ENCODE measurements around the gene CGB2.
A peak's percentile ranks its signal among the peaks of the same experiment; 100 is the strongest.
"Not testable (repeated sequence)": the region's sequence is repeated elsewhere in the genome, so short reads cannot be mapped to it uniquely, and the experiment has no call there.

CGB2 gene

DNA sequence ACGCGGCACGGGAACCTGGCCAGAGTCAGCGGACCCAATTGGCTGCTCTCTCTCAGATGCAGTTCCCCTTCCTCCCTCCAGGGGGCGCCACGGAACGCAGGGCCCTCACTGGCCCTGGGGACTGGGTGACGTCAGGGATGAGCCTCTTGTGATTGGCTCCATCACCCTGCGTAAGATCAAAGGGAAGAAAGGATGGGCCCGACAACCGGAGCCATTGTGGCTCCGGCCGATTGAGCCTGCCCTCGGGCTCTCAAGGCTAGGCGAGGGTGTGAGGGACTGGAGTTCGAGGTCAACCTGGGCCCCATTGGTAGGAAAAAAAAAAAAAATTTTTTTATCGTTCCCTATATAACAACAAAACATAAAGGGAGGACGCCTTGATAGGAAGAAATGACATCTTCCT lies 5.1 kb downstream of the CGB2 start, which contains the start of gene CGB1:
Gene CGB1 (minus strand): TSS at position 81 of the 400 bp plus-strand sequence. CDS start 184 bp downstream, outside the sequence.
- not testable (repeated sequence) for H3K14ac ChIP-seq (ENCODE audit: low read length in 2 of 2); H3K79me1 ChIP-seq (replicated peaks; ENCODE audit: low read length, poor library complexity, severe bottlenecking)

DNA sequence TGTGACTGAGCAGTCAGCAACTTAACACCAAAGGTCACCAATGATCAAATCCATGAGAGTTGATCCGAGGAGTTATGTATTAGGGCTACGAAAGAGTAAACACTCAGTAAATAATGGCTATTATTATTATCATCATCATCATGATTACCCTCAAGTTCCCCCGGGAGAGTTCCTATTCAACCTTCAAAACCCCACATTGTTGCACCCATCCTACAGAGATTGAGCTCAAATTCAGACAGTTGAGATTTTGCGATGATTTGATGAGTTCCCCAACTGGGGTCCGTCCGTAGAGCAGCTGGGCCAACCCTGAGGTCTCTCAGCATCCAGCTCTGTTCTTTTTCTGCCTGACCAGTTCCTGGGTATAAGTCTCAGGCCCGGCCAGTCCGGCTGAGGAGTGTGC lies 6.4 kb downstream of the CGB2 start:
- WGBS: 99% methylated on average over 4 of the region's 8 CpGs
- not testable (repeated sequence) for H3K4me2 ChIP-seq (ENCODE audit: low read length, poor library complexity, severe bottlenecking); H3K4ac ChIP-seq (ENCODE audit: low read depth in 1 of 2, low read length in 2 of 2); H2BK120ac ChIP-seq (ENCODE audit: low read depth, low read length); H3K4me3 ChIP-seq (ENCODE audit: insufficient read depth in 1 of 2, low read depth in 1 of 2, low read length in 2 of 2); H3K27me3 ChIP-seq (ENCODE audit: control insufficient read depth in 1 of 2, insufficient read depth in 1 of 2, low read length in 2 of 2); DNase-seq; H3K9me3 ChIP-seq (ENCODE audit: control insufficient read depth, low read length); H3K79me1 ChIP-seq (replicated peaks; ENCODE audit: low read length, poor library complexity, severe bottlenecking); H2BK12ac ChIP-seq (ENCODE audit: low read length in 2 of 2); H3K27ac ChIP-seq (ENCODE audit: low read length, poor library complexity, severe bottlenecking); H4K8ac ChIP-seq (ENCODE audit: low read length); H2BK5ac ChIP-seq (ENCODE audit: low read depth, low read length, poor library complexity, severe bottlenecking); H3K23ac ChIP-seq (ENCODE audit: low read length in 2 of 2); H3K9ac ChIP-seq (ENCODE audit: low read length); H2AFZ ChIP-seq (ENCODE audit: low read depth, low read length); H4K91ac ChIP-seq (ENCODE audit: low read length); H2BK15ac ChIP-seq (ENCODE audit: low read depth, poor library complexity, severe bottlenecking); H3K14ac ChIP-seq (ENCODE audit: low read length in 2 of 2); H3K36me3 ChIP-seq (ENCODE audit: control insufficient read depth in 1 of 2, insufficient read depth in 2 of 2, low read depth in 1 of 2, low read length in 2 of 2); H3K18ac ChIP-seq (ENCODE audit: low read depth in 1 of 2, low read length in 2 of 2); H2AK5ac ChIP-seq (ENCODE audit: low read length, severe bottlenecking)
- peaks cover 11% of the 10 kb centered on the region for H3K4me1 ChIP-seq (ENCODE audit: control insufficient read depth, insufficient read depth, low read depth, low read length)

More for the DNA sequence above, 5.1 kb downstream of the CGB2 start, which contains the start of gene CGB1:
- not testable (repeated sequence) for H4K91ac ChIP-seq (ENCODE audit: low read length); H3K9ac ChIP-seq (ENCODE audit: low read length); H3K18ac ChIP-seq (ENCODE audit: low read depth in 1 of 2, low read length in 2 of 2); DNase-seq; H2BK120ac ChIP-seq (ENCODE audit: low read depth, low read length); H3K9me3 ChIP-seq (ENCODE audit: control insufficient read depth, low read length); H3K4ac ChIP-seq (ENCODE audit: low read depth in 1 of 2, low read length in 2 of 2); H3K4me2 ChIP-seq (ENCODE audit: low read length, poor library complexity, severe bottlenecking); H2BK15ac ChIP-seq (ENCODE audit: low read depth, poor library complexity, severe bottlenecking); H3K4me1 ChIP-seq (ENCODE audit: control insufficient read depth, insufficient read depth, low read depth, low read length); H3K23ac ChIP-seq (ENCODE audit: low read length in 2 of 2); H2BK12ac ChIP-seq (ENCODE audit: low read length in 2 of 2); H4K8ac ChIP-seq (ENCODE audit: low read length); H3K27ac ChIP-seq (ENCODE audit: low read length, poor library complexity, severe bottlenecking); H2BK5ac ChIP-seq (ENCODE audit: low read depth, low read length, poor library complexity, severe bottlenecking); H2AFZ ChIP-seq (ENCODE audit: low read depth, low read length); H3K4me3 ChIP-seq (ENCODE audit: insufficient read depth in 1 of 2, low read depth in 1 of 2, low read length in 2 of 2); H3K27me3 ChIP-seq (ENCODE audit: control insufficient read depth in 1 of 2, insufficient read depth in 1 of 2, low read length in 2 of 2); H3K36me3 ChIP-seq (ENCODE audit: control insufficient read depth in 1 of 2, insufficient read depth in 2 of 2, low read depth in 1 of 2, low read length in 2 of 2); H2AK5ac ChIP-seq (ENCODE audit: low read length, severe bottlenecking)
- 43% methylated on average over 10 of the region's 18 CpGs for WGBS

DNA sequence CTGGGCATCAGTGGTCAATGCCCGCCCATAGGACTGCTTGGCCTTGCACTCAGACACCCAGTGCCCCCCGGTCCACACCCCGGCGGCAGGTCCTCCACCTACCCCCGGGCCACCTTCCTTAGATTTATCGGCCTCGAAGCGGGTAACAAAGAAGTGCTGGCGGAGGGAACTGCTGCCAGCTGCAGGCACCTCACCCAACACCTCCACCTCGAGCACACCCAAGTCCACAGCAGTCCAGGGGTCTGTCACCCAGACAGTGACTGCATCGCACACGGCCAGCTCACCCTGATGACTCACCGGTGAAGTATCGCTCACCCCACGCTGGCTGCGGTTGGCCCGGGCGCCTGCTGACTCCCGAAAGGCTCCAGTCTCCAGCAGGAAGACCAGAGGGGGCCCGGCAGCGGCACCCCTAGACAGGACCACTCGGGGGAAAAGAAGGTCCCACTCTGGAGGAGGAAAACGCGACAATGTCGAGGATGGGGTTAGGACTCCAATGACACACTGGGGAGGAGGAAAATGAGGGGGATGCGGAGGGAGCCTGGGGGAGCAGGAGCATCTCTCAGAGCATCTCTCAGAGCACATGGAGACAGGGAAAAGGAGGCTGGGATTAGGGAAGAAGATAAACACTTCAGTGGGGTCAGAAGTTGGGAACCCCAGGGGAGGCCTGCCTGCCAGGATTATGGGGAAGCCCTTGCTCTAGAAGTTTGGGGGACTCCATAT lies 7.0 kb downstream of the CGB2 start:
- H3K9me3 ChIP-seq (ENCODE audit: control insufficient read depth, low read length); H3K36me3 ChIP-seq (ENCODE audit: control insufficient read depth in 1 of 2, insufficient read depth in 2 of 2, low read depth in 1 of 2, low read length in 2 of 2); H4K8ac ChIP-seq (ENCODE audit: low read length); H3K79me1 ChIP-seq (replicated peaks; ENCODE audit: low read length, poor library complexity, severe bottlenecking); H2BK15ac ChIP-seq (ENCODE audit: low read depth, poor library complexity, severe bottlenecking); H2BK5ac ChIP-seq (ENCODE audit: low read depth, low read length, poor library complexity, severe bottlenecking); H3K23ac ChIP-seq (ENCODE audit: low read length in 2 of 2); H3K9ac ChIP-seq (ENCODE audit: low read length); H2BK120ac ChIP-seq (ENCODE audit: low read depth, low read length); H3K4me3 ChIP-seq (ENCODE audit: insufficient read depth in 1 of 2, low read depth in 1 of 2, low read length in 2 of 2); H2AK5ac ChIP-seq (ENCODE audit: low read length, severe bottlenecking); H4K91ac ChIP-seq (ENCODE audit: low read length); H3K4ac ChIP-seq (ENCODE audit: low read depth in 1 of 2, low read length in 2 of 2); H2BK12ac ChIP-seq (ENCODE audit: low read length in 2 of 2); H3K27me3 ChIP-seq (ENCODE audit: control insufficient read depth in 1 of 2, insufficient read depth in 1 of 2, low read length in 2 of 2); H3K27ac ChIP-seq (ENCODE audit: low read length, poor library complexity, severe bottlenecking); H2AFZ ChIP-seq (ENCODE audit: low read depth, low read length); H3K4me2 ChIP-seq (ENCODE audit: low read length, poor library complexity, severe bottlenecking): not testable (repeated sequence)
- peak overlapping the region in 1 of 2 experiments; percentile 20 for H3K14ac ChIP-seq (ENCODE audit: low read length in 2 of 2)
- WGBS: 55% methylated on average over 26 of the region's 26 CpGs
- peak overlapping the region in 1 of 2 experiments; percentile 34 for H3K18ac ChIP-seq (ENCODE audit: low read depth in 1 of 2, low read length in 2 of 2)
- DNase-seq: peak; percentile 71
- peaks cover 11% of the 10 kb centered on the region for H3K4me1 ChIP-seq (ENCODE audit: control insufficient read depth, insufficient read depth, low read depth, low read length)

DNA sequence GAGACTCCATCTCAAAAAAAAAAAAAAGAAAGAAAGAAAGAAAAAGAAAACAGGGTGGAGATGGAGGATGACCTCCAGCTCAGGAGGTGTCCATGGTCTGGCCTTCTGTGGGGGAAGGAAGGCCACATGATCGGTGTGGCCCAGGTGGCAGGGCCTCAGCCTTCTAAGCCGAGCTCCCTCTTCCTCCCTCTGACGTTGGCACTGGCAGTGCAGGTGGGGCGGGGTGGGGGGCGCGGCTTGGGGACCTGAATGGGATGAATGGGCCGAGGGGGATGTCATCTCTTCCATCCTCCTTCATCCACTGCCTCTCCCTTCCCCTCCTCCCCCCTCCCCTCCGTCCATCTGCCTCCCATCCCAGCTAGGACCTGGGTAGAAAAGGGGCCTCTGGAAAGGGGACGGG lies 8.0 kb downstream of the CGB2 start:
- not testable (repeated sequence) for H3K9ac ChIP-seq (ENCODE audit: low read length); H3K27ac ChIP-seq (ENCODE audit: low read length, poor library complexity, severe bottlenecking); H2BK120ac ChIP-seq (ENCODE audit: low read depth, low read length); H3K4ac ChIP-seq (ENCODE audit: low read depth in 1 of 2, low read length in 2 of 2); H2BK5ac ChIP-seq (ENCODE audit: low read depth, low read length, poor library complexity, severe bottlenecking); H3K23ac ChIP-seq (ENCODE audit: low read length in 2 of 2); DNase-seq; H2BK12ac ChIP-seq (ENCODE audit: low read length in 2 of 2); H2AK5ac ChIP-seq (ENCODE audit: low read length, severe bottlenecking); H3K36me3 ChIP-seq (ENCODE audit: control insufficient read depth in 1 of 2, insufficient read depth in 2 of 2, low read depth in 1 of 2, low read length in 2 of 2); H3K4me3 ChIP-seq (ENCODE audit: insufficient read depth in 1 of 2, low read depth in 1 of 2, low read length in 2 of 2); H3K79me1 ChIP-seq (replicated peaks; ENCODE audit: low read length, poor library complexity, severe bottlenecking); H3K9me3 ChIP-seq (ENCODE audit: control insufficient read depth, low read length); H3K14ac ChIP-seq (ENCODE audit: low read length in 2 of 2); H3K4me2 ChIP-seq (ENCODE audit: low read length, poor library complexity, severe bottlenecking); H4K91ac ChIP-seq (ENCODE audit: low read length); H3K18ac ChIP-seq (ENCODE audit: low read depth in 1 of 2, low read length in 2 of 2); H3K27me3 ChIP-seq (ENCODE audit: control insufficient read depth in 1 of 2, insufficient read depth in 1 of 2, low read length in 2 of 2); H4K8ac ChIP-seq (ENCODE audit: low read length); H2BK15ac ChIP-seq (ENCODE audit: low read depth, poor library complexity, severe bottlenecking)
- Histone ChIP-seq H3K4me1 (ENCODE audit: control insufficient read depth, insufficient read depth, low read depth, low read length) (peaks cover 11% of the 10 kb centered on the region), H2AFZ (ENCODE audit: low read depth, low read length) (peak overlapping the region; percentile 27)
- 89% methylated on average over 1 of the region's 9 CpGs for WGBS

Data from mesenchymal stem cell (in vitro differentiated cells and primary cell).